Smooth muscle cell (in vitro differentiated cells): ENCODE results near the gene CD82. TPM values are rescaled to one million over a fixed set of nuclear protein-coding genes. Genes with fewer than 3 reads are reported as not detected.
"Not testable (repeated sequence)": the region's sequence is repeated elsewhere in the genome, so short reads cannot be mapped to it uniquely, and the experiment has no call there.

Experiments
- DNase-seq: peaks from one replicate; lab custom pipeline; 2025; ENCODE audit not compliant: unreplicated experiment; lab: John Stamatoyannopoulos, UW
- H2AFZ ChIP-seq: fragments of 200-600 bp; sonication (generic); 2 replicates; pipeline ENCODE4 v1.6.0; 2016; ENCODE audit warnings: antibody characterized with exemption, low read depth, mild to moderate bottlenecking
- H3F3A ChIP-seq: fragments of 200-600 bp; sonication (generic); 2 replicates; pipeline ENCODE4 v1.6.0; 2017; ENCODE audit warnings: antibody characterized with exemption, low read depth
- H3K27ac ChIP-seq: fragments of 200-600 bp; sonication (generic); 2 replicates; pipeline ENCODE4 v1.5.1; 2016; ENCODE audit warnings: low read depth, mild to moderate bottlenecking
- H3K27me3 ChIP-seq: fragments of 200-600 bp; sonication (generic); 2 replicates; pipeline ENCODE4 v1.6.1; 2016; ENCODE audit warnings: low read depth, mild to moderate bottlenecking
- H3K36me3 ChIP-seq: fragments of 200-600 bp; sonication (generic); 2 replicates; pipeline ENCODE4 v1.5.1; 2016; ENCODE audit warnings: low read depth
- H3K4me1 ChIP-seq: fragments of 200-600 bp; sonication (generic); 2 replicates; pipeline ENCODE4 v1.5.1; 2016; ENCODE audit warnings: low read depth
- H3K4me2 ChIP-seq: fragments of 200-600 bp; sonication (generic); 2 replicates; pipeline ENCODE4 v1.6.0; 2016; ENCODE audit warnings: mild to moderate bottlenecking
- H3K4me3 ChIP-seq: fragments of 200-600 bp; sonication (generic); 2 replicates; pipeline ENCODE4 v1.5.1; 2016; ENCODE audit warnings: mild to moderate bottlenecking
- H3K79me2 ChIP-seq: fragments of 200-600 bp; sonication (generic); 2 replicates; pipeline ENCODE4 v1.6.0; 2016; ENCODE audit warnings: low read depth, mild to moderate bottlenecking
- H3K9ac ChIP-seq: fragments of 200-600 bp; sonication (generic); 2 replicates; pipeline ENCODE4 v1.6.0; 2016; ENCODE audit warnings: low read depth
- H3K9me3 ChIP-seq: fragments of 200-600 bp; sonication (generic); replicated peaks from 2 replicates; pipeline ENCODE4 v1.5.1; 2016; ENCODE audit warnings: low read depth
- H4K20me1 ChIP-seq: fragments of 200-600 bp; sonication (generic); 2 replicates; pipeline ENCODE4 v1.6.0; 2016; ENCODE audit warnings: low read depth
- WGBS: methylation state at CpG from one replicate; pipeline ENCODE4 v1.1.7; 2016; ENCODE audit warnings: low lambda C conversion rate; 5-methylcytosine and 5-hydroxymethylcytosine counted together
- polyA plus RNA-seq: library from polyadenylated mRNA; unstranded; fragments of >200 nt; fragmentation: Nextera tagmentation; extraction: Ambion mirVana; gene quantifications from 2 replicates; pipeline ENCODE4 v1.2.1, GENCODE V29; 2016
- total RNA-seq: library from RNA; depleted of rRNA; stranded (reverse); fragments of >200 nt; gene quantifications from 2 replicates; pipeline ENCODE4 v1.2.3, GENCODE V29; 2014
- TF ChIP-seq, protein P1 (sequence below): fragments of 200-600 bp; sonication (generic); IDR thresholded peaks from 2 replicates; pipeline ENCODE4 v1.5.1; 2017; ENCODE audit warnings: borderline replicate concordance, mild to moderate bottlenecking, antibody characterized with exemption; ENCODE audit not compliant: insufficient read depth, poor library complexity, severe bottlenecking

Gene CD82
- total and polyA plus RNA-seq, 2 experiments from 2014 or later = 58.6 to 270 TPM

- H3K4me3 ChIP-seq = no peak overlapping the region
- 78% methylated on average over 5 of the region's 5 CpGs for WGBS
- no peak overlapping the region for H3K27ac ChIP-seq
- DNase-seq = no peak
- no peak overlapping the region for H2AFZ ChIP-seq
- no peaks in the 10 kb centered on the region for H3K36me3 ChIP-seq
- H4K20me1 ChIP-seq = no peaks in the 10 kb centered on the region
- no peak overlapping the region for H3K4me2 ChIP-seq
- no peak overlapping the region for H3K9ac ChIP-seq
- TF ChIP-seq, protein P1, sequence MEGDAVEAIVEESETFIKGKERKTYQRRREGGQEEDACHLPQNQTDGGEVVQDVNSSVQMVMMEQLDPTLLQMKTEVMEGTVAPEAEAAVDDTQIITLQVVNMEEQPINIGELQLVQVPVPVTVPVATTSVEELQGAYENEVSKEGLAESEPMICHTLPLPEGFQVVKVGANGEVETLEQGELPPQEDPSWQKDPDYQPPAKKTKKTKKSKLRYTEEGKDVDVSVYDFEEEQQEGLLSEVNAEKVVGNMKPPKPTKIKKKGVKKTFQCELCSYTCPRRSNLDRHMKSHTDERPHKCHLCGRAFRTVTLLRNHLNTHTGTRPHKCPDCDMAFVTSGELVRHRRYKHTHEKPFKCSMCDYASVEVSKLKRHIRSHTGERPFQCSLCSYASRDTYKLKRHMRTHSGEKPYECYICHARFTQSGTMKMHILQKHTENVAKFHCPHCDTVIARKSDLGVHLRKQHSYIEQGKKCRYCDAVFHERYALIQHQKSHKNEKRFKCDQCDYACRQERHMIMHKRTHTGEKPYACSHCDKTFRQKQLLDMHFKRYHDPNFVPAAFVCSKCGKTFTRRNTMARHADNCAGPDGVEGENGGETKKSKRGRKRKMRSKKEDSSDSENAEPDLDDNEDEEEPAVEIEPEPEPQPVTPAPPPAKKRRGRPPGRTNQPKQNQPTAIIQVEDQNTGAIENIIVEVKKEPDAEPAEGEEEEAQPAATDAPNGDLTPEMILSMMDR = no peak
- H3K9me3 ChIP-seq = no peaks in the 10 kb centered on the region
- H3K4me1 ChIP-seq = no peaks in the 10 kb centered on the region
- peaks cover 12% of the 10 kb centered on the region for H3K27me3 ChIP-seq
- no peaks in the 10 kb centered on the region for H3K79me2 ChIP-seq
- no peaks in the 10 kb centered on the region for H3F3A ChIP-seq
Measured at GRCh38 chr11:44657836-44658505, 92.5 kb downstream of the CD82 start.

DNA sequence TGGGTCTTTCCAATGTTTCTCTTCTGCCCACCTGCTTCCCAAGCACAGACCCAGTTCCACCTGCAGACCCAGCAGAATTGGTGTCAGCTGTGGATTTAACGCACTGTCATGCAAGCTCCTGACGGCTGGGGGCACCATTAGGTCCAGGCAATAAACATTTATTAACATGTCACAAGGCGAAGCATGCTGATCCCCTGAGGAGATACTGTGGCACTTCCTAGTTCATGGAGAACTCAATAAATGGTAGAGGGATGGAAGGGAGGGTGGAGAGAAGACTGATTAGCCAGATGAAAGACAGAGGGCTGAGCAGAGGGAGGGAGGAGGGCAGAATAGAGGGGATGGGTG, 93.0 kb downstream of the CD82 start:
- DNase-seq = no peak
- H3K9me3 ChIP-seq = no peaks in the 10 kb centered on the region
- peaks cover 7% of the 10 kb centered on the region for H3K27me3 ChIP-seq
- H3K4me3 ChIP-seq = no peak overlapping the region
- no peaks in the 10 kb centered on the region for H3K36me3 ChIP-seq
- H3K4me1 ChIP-seq = no peaks in the 10 kb centered on the region
- no peaks in the 10 kb centered on the region for H3K79me2 ChIP-seq
- no peak overlapping the region for H3K9ac ChIP-seq
- 21% methylated on average over 3 of the region's 3 CpGs for WGBS
- no peak overlapping the region for H3K4me2 ChIP-seq
- no peak overlapping the region for H3K27ac ChIP-seq
- no peaks in the 10 kb centered on the region for H3F3A ChIP-seq
- no peak overlapping the region for H2AFZ ChIP-seq
- TF ChIP-seq, protein P1 = peak; percentile 13
- no peaks in the 10 kb centered on the region for H4K20me1 ChIP-seq

GRCh38 chr11:44659641-44660040, 94.2 kb downstream of the CD82 start:
- TF ChIP-seq, protein P1 = no peak
- no peaks in the 10 kb centered on the region for H3K36me3 ChIP-seq
- H3K9me3 ChIP-seq = no peaks in the 10 kb centered on the region
- H2AFZ ChIP-seq = no peak overlapping the region
- no peak overlapping the region for H3K4me2 ChIP-seq
- H3K4me3 ChIP-seq = no peak overlapping the region
- no peaks in the 10 kb centered on the region for H4K20me1 ChIP-seq
- no peaks in the 10 kb centered on the region for H3K4me1 ChIP-seq
- DNase-seq = no peak
- H3F3A ChIP-seq = no peaks in the 10 kb centered on the region
- H3K79me2 ChIP-seq = no peaks in the 10 kb centered on the region
- peaks cover 7% of the 10 kb centered on the region for H3K27me3 ChIP-seq
- H3K27ac ChIP-seq = no peak overlapping the region
- WGBS = 89% methylated on average over 3 of the region's 4 CpGs
- no peak overlapping the region for H3K9ac ChIP-seq

DNA sequence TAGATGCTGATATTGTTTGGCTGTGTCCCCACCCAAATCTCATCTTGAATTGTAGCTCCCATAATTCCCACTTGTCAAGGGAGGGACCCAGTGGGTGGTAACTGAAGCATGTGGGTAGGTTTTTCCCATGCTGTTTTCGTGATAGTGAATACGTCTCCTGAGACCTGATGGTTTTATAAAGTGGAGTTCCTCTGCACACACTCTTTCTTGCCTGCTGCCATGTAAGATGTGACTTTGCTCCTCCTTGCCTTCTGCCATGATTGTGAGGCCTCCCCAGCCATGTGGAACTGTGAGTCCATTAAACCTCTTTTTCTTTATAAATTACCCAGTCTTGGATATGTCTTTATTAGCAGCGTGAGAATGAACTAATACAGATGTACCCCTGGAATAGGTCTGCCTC, 95.1 kb downstream of the CD82 start:
- 99% methylated on average over 3 of the region's 3 CpGs for WGBS
- H3K36me3 ChIP-seq, H3K4me1 ChIP-seq: not testable (repeated sequence)

More for the DNA sequence above, 95.1 kb downstream of the CD82 start:
- H3K9ac ChIP-seq, H3K27me3 ChIP-seq, H3K9me3 ChIP-seq, H4K20me1 ChIP-seq, H3K4me2 ChIP-seq, DNase-seq, H3K27ac ChIP-seq, H3K4me3 ChIP-seq, H3F3A ChIP-seq, H2AFZ ChIP-seq, H3K79me2 ChIP-seq: not testable (repeated sequence)
